HL-60/S4 treated with phorbol 12-myristate 13-acetate at 8.2 ng/mL for 4 days and 3 days (cell line): ENCODE results near the gene NCOA1.
"Not testable (repeated sequence)": the region's sequence is repeated elsewhere in the genome, so short reads cannot be mapped to it uniquely, and the experiment has no call there.

ENCODE experiments used
- in situ Hi-C: fragments of 300-500 bp; cut with MboI; formaldehyde crosslinking; loops from 2 replicates; pipeline ENCODE4 v1.15.0; 2022; ENCODE audit warnings: low sequenced_read_pairs

The NCOA1 gene

DNA sequence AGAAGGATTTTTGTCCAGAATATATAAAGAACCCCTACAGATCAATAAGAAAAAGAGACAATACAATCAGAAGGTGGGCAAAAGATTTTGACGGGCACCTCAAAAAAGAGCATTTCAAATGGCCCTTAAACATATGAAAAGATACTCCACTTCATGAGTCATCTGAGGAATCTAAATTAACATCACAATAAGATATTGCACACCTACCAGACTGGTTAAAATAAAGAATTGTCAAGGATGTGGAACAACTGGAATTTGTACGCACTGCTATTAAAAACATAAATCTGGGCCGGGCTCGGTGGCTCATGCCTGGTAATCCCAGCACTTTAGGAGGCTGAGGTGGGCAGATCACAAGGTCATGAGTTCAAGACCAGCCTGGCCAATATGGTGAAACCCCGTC is 17.0 kb upstream of the NCOA1 start:
- in situ Hi-C loops = no loop called here

DNA sequence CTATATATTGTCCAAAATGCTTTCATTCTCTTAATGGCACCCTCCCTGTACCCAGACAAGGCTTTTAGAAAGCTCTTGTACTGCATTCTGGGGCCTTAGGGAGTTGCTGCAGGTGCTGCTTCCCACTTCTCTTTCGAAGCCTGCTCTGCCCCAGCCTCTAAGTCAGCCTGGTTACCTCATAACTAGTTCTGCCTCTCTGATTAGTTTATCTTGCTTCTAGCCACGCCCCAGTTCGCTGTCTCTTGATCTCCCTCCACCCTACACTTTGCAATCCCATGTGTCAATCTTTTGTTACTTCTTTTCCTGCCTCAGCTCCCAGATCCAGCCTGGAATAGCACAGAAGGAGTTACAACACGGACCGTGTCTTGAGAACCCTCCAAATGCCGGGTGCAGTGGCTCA is 13.8 kb upstream of the NCOA1 start:
- in situ Hi-C loops = no loop called here

DNA sequence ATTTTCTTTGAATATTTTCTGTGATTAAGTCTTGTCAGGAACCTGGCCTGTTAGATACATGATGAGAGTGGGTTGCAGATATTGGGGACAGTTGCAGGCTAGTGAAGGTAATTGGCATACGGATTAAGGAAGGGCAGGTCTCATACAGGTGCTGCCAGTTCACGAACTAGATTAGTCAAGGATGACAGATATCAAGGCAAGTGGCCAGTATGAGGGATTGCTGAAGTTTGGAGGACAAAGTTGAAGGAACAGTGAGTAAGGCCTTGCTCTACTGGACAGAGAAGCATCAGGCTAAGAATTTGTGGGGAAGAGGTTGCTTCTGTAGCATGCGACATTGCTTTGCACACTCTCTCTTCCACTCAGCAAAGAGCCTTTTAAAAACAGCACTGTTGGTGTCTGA is 12.8 kb upstream of the NCOA1 start:
- in situ Hi-C loops = no loop called here

DNA sequence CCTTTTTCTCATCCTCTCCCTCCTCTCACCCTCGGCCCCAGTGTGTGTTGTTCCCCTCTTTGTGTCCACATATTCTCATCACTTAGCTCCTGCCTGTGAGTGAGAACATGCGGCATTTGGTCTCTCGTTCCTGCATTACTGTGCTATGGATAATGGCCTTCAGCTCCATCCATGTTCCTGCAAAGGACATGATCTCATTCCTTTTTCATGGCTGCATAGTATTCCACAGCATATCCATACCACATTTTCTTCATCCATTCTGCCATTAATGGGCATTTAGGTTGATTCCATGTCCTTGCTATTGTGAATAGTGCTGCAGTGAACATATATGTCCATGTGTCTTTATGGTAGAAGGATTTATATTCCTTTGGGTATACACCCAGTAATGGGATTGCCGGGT is 10.8 kb upstream of the NCOA1 start:
- in situ Hi-C loops = no loop called here

DNA sequence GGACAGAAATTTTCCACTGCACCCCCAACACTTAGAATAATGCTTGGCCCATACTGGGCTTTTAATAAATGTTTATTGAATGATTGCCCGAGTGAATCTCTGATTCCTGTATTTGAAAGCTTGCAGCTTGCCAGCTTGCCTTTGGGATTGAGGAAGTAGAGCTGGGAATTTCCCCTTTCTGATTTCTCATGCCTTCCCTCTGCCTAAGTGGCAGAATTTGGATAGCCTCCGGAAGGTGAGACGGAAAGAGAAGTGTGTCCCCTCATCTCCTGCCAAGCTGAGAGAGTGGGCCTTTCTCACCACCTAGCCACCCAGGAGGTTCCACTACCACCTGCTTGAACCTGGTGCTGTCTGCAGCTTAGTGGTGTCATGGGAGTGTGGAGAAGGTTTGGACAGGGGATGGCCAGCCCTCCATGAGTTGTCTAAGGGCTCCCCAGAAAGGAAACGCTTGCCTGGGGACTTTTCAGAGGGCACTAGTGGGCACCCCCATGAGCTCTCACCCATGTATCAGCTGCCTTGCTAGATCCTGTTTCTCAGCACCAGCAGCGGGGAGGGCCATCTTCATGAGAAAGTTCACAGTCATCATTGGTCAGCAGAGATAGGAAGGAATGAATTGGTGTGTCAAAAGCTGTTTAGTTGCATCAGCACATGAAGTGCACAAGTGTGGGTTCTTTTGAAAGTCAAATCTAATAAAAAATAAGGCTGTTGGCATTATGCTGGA is 8.6 kb upstream of the NCOA1 start:
- in situ Hi-C loops = no loop called here

DNA sequence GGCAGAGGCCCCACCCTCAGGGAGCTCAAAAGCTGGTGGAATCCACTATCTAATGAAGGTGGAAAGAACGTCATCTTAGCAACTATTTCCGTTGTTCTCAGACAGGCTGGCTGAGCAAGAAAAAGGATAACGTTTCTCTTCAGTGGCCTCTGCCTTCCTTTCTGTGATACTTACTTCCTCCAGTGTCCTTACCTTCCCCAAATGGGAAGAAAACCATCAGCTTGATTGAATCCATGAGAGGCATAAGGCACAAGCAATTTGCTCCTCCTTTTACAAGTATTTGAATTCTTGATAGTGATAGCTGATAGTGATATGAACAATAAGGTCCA is 8.1 kb upstream of the NCOA1 start:
- in situ Hi-C loops = no loop called here

DNA sequence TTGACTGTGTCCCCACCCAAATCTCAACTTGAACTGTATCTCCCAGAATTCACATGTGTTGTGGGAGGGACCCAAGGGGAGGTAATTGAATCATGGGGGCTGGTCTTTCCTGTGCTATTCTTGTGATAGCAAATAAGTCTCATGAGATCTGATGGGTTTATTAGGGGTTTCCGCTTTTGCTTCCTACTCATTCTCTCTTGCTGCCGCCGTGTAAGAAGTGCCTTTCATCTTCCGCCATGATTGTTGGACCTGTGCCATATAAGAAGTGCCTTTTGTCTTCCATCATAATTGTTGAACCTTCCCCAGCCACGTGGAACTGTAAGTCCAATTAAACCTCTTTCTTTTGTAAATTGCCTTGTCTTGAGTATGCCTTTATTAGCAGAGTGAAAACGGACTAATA is 6.4 kb upstream of the NCOA1 start:
- in situ Hi-C loops = not testable (repeated sequence)

DNA sequence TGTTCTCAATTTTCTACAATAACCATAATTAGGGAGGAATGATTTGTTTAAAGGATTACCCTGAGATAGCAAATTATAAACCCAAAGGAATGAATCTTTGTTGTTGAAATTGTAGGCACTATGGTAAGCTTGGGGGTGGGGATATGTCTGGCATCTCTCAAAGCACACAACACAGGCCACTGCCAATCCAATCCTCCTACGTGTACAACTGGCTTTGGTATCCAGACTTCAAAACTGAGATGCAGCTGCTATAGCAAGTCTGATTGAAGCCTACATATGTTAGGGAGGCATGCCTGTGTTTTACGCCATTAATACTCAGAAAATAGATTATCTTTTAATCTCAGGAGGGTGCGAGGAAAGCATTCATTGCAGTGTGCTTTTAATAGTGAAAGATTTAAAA is 5.9 kb upstream of the NCOA1 start:
- in situ Hi-C loops = no loop called here

DNA sequence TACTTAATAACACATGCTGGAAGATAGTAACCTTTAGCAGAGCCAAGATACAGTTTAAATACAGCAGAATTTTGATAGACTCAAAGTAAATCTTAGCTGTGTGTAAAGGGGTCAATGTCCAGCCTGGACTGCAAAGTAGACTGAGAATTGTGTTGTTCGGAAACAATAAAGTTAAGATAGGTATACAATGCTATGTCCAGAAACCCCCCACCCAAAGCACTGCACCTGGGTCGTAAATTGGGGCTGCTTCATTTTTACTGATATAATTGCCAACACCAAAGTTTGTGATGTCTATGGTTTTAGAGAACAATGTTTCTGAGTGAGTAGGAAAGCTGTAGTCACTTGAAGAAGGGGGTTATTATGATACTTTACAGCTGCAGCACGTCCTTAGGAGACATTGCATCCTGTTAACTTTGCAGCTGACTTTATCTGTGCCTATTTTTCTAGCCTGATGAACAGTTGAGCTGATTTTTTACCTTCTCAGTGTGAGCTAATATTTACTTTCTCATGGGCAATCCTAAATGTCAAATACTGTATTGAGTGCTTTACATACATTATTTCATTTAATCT is 4.3 kb upstream of the NCOA1 start:
- in situ Hi-C loops = no loop called here

DNA sequence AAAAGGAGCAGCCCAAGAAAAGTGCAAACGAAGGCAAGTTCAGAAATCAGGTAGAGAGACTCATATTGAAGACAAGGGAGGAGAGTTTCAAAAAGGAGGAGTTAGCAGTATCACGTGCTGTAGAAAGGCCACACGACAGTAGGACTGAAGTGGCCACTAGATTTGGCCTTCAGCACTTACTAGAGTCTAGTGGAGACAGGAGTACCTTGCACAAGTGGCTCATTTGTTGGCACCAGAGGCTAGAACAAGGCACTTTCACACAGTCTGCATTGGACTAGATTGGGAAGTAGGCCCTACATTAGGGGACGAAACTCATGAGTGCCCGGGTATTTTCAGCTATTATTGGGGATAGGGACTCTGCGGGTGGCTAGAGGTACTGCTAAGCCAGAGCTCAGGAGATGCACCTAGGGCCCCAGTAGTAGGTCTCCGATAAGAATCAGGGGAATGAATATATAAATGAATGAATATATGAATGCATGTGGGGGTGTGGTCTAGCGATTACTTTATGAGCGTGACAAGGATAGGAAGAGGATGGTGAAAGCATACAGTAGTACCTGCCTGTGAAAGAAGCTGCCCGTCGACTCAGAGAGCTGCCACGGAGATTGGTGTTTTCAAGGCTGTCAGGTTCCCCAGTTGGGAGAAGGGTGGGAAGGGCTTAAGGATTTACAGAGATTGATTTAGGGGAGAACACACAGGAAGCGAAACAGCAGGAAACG is 1.4 kb upstream of the NCOA1 start:
- in situ Hi-C loops = no loop called here

DNA sequence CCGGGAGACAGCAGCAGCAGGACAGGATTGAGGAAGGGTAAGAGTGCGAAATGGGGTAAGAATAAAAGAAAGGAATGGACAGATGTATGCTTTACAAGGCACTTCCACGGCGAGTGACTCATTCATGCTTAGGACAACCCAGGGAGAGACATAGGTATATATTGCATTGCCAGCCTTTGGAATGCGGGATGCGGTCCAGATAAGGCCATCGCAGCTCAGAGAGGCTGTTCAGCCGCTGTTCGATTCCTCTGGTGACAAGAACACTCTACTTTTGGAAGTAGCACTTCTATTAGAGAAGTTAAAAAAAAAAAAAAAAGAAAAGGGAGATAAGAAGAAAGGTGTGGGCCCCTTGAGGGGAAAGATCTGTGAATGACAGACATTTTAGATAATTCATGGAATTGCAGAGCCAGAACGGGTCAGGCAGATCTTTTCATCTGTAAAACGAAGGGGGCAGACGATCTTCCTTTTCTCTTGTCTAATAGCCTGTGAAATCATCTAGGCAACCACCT is 819 bp upstream of the NCOA1 start:
- in situ Hi-C loops = no loop called here

DNA sequence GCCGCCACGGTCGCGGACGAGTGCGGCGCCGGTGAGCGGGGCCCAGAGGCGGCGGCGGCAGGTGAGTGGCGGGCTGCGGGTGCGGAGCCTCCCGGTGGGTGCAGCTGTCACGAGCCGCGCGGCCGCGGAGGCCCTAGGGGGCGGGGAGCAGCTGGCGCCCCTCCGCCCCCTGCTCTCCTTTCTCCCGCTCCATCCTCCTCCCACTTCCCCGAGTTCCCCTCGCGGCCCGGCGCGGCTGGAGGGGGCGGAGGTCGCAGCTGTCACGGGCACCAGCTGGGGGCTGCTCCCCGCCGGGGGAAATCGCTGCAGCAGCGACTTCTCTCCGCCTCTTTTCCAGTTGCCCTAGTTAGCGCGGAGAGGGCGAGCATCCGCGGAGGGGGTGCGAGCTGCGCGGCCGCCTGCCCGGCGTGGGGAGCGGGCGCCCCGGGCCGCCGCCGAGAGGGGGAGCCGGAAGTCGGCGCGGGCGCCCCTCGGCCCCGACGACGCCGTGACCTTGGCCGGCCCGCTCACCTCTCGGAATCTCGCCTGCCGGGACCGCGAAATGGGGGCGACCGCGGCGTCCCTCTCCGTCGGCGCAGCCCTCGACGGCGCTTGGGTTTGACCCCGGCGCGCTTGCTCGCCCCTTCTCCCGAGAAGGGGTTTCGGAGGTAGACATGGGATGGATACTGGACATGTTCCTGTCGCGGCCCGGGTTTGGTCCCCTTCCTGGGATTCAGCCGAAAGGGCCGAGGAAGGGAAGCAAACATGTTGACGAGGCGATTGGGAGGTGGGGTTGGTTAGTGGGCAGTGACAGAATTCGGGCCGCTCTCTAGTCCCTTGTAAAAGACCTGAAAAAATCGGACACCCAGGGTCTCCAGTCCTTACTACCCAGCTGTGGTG is 727 bp downstream of the NCOA1 start:
- in situ Hi-C loops = no loop called here

DNA sequence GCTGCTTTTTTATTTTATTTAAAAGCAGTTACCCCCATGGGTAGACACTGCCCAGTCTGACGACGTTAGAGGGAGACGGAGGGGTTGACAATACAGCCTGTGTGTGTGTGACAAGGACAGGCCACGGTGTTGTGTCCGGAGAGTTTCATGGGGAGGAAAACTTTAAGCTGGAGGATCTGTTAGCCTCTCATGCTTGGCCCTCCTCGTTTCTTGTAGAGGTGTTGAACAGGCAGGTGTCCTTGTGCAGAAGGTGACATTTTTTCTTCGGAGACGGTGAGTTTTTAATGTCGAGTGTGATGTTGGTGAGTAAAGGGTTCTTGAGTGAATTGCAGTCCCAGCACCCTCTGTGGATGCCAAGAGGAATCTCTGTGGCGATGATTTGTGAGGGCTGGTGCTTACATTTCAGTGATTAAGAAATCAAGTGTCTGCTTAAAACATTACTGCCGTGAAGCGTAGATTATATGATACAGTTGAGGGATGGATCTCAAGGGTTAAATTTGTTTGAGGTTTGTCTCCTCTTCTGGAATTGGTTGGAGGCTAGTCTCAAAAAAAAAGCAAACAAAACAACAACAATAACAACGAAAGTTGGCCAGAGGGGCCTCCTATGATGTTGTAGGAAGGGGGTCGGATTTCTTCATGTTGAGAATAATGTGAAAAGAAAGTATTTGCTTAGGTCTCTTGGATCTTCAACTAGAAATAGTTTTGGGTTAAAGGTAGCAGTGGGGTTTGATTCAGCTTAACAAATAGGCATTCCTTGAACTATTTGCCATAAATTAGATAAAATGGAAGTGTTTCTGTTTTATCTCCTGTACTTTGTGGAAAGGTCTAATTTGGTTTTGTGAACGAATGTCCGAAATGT is 1.6 kb downstream of the NCOA1 start:
- in situ Hi-C loops = no loop called here

DNA sequence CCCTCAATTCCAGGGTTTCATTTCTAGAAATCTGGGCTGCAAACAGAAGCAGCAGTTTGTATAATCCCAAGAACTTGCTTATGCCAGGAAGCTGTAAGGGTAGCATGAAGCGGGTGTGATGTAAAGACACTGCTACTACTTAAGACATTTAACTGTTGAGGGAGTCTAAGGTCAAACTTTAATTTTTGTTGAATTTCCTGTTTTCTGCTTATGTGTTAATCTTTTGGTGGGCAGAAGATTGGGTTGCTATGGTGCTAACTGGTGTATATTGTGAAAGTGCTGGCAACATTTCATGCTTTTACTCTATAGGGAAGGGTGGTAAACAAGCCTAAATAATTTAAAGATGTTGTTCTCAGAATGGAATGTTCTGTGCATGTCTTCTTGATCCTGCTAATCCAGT is 2.7 kb downstream of the NCOA1 start:
- in situ Hi-C loops = no loop called here

DNA sequence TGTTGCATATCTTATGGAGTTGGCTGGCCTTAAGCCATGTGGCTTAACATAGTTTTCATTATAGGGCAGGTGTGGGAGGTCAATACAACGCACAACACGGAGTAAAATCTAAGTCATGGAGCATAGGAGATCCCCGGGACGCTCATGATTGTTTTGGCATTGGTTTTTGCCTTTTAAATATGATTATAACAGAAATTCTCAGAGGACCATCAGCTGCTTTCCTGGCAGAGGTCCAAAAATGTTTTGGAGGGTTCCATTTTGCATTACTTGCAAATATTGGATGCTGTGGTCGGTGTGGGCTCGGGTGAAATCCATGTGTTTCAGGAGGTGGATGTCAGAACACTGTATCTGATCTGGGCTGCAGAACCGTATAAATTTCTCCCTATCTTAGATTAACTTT is 3.4 kb downstream of the NCOA1 start:
- in situ Hi-C loops = no loop called here

DNA sequence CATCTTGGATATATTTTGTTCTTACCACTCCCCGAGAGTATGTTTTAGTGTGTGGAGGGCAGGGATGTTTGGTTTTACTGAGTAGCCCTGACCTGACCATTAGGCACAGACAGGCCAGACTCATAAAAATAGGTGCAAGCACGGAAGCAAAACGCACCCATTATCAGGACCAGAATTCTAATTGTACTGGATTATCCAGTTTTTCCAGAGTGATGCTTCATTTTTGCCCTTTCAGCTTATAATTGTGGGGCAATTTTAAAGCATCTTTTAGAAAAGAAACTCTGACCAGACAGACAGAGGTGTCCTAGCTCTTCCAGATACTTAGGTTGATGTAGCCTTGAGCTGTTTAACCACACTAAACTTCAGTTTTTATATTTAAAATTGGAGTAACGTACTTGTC is 4.4 kb downstream of the NCOA1 start:
- in situ Hi-C loops = no loop called here

DNA sequence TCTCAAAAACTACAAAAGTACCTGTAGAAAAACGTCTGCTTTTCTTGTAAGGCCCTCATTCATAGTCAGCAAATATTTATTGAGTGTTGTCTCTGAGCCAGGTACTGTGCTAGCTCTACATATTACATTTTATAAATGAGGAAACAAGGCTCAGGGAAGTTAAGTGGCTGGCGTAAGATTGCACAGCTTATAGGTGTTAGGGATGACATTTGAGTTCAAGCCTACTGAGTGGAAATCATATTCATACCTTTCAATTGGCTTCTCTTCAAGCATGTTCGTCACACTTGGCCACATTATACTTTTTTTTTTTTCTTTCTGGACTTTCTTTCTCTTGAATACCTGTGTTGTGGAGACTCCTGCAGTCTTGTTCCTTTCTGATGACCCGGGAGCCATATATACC is 5.9 kb downstream of the NCOA1 start:
- in situ Hi-C loops = no loop called here

DNA sequence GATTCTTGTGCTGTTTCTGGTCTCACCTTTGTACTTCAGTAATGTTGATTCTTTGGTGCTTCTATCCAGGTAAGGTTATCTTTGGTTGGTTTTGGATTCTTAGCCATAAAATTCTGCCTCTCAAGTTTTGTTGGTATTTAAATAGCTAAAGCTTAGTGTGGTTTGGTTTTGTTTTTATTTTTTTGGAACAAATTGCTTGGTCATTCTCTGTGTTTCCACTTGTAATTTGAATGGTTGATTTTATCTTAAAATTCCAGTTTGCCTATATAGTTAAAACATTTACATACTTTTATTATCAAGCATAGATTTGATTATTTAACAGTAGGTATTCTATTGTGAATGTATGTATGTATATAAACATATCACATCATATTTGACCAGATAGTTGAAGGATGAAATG is 6.6 kb downstream of the NCOA1 start:
- in situ Hi-C loops = no loop called here

DNA sequence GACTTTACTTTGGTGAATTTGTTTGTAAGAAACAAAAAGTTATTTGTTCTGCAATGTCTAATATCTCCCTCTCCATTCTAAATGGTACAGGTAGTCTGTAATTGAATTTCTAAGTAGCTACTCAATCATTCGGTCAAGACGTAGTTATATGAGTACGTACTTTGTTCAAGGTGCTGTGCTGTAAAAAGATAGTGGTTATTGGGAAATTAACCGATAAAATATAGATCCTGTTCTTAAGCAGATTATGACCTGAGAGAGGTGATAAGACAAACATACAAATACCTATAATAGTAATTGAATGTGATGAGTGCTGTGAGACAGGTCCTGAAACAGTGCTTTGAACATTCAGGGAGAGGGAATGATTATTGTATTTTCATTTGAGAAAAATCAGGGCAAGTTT is 7.1 kb downstream of the NCOA1 start:
- in situ Hi-C loops = no loop called here

DNA sequence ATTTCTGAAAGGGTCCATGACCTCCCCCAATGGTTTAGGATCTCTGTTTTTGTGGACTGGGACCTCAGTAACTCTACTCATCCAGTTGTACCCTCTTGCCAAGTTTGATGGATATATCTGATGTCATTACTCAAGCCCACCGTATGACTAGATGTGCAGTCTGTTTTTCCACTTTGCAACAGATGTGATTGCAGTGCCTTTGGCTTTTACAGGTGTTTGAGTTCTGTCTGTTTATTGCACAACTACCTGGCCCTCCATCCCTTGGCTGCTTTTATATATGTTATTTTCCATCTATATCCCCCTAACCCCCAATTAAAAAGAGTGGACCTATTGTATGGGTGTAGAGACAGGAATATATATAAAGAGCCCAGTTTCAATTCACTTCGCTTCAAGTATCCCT is 10.8 kb downstream of the NCOA1 start:
- in situ Hi-C loops = no loop called here
